A673 (cell line): ENCODE results near the gene PMEPA1. TPM values are rescaled to one million over a fixed set of nuclear protein-coding genes. Genes with fewer than 3 reads are reported as not detected.

ENCODE experiments used
- BruUV-seq: library from RNA; stranded (reverse); fragments of 400-500 nt; replicated peaks from 2 replicates; lab custom pipeline; 2021; lab: Mats Ljungman, UMichigan
- CTCF ChIA-PET: fragments of 300-600 bp; sonication (Branson Sonifier 250); formaldehyde crosslinking; loops from one replicate; lab custom pipeline; 2022; ENCODE audit warnings: antibody characterized with exemption; lab: Charles Lee
- POLR2A ChIA-PET: fragments of 300-600 bp; sonication (Branson Sonifier 250); formaldehyde crosslinking; loops from one replicate; lab custom pipeline; 2022; ENCODE audit warnings: antibody characterized with exemption; ENCODE audit not compliant: low non-redundant PET; lab: Charles Lee
- DNase-seq: peaks from one replicate; pipeline ENCODE4 v3.0.0-alpha.2; 2015; ENCODE audit warnings: low spot score
- H3K27ac ChIP-seq: fragments of 200-600 bp; sonication (generic); 2 replicates; pipeline ENCODE4 v1.5.1; 2016; ENCODE audit warnings: mixed run types, low read depth, mild to moderate bottlenecking, mixed read lengths, antibody characterized with exemption, low read length; ENCODE audit not compliant: poor library complexity, severe bottlenecking
- H3K27me3 ChIP-seq: fragments of 200-600 bp; sonication (generic); replicated peaks from 2 replicates; pipeline ENCODE4 v1.6.1; 2017; ENCODE audit warnings: mixed run types, low read depth, mild to moderate bottlenecking, mixed read lengths, antibody characterized with exemption, low read length; ENCODE audit not compliant: insufficient read depth, poor library complexity
- H3K36me3 ChIP-seq: fragments of 200-600 bp; sonication (generic); 2 replicates; pipeline ENCODE4 v1.6.1; 2016; ENCODE audit warnings: mixed run types, mild to moderate bottlenecking, mixed read lengths, antibody characterized with exemption, low read length; ENCODE audit not compliant: insufficient read depth, poor library complexity, severe bottlenecking
- H3K4me1 ChIP-seq: fragments of 200-600 bp; sonication (generic); 2 replicates; pipeline ENCODE4 v1.6.1; 2017; ENCODE audit warnings: mixed run types, mild to moderate bottlenecking, mixed read lengths, antibody characterized with exemption, low read length; ENCODE audit not compliant: insufficient read depth, poor library complexity, severe bottlenecking
- H3K4me3 ChIP-seq: fragments of 200-600 bp; sonication (generic); 2 replicates; pipeline ENCODE4 v1.5.1; 2016; ENCODE audit warnings: low read depth, mixed run types, mild to moderate bottlenecking, mixed read lengths, low read length; ENCODE audit not compliant: poor library complexity, severe bottlenecking
- H3K9me3 ChIP-seq: fragments of 200-600 bp; sonication (generic); 2 replicates; pipeline ENCODE4 v1.6.1; 2016; ENCODE audit warnings: mixed run types, low read depth, mild to moderate bottlenecking, mixed read lengths, antibody characterized with exemption, low read length; ENCODE audit not compliant: poor library complexity, severe bottlenecking
- EZH2 ChIP-seq: fragments of 200-600 bp; sonication (generic); IDR thresholded peaks from 2 replicates; pipeline ENCODE4 v1.6.1; 2017; ENCODE audit warnings: borderline replicate concordance, low read depth, mild to moderate bottlenecking, mixed read lengths, antibody characterized with exemption, low read length; ENCODE audit not compliant: poor library complexity, severe bottlenecking
- intact Hi-C: fragments of 100-400 bp; cut with micrococcal nuclease; formaldehyde crosslinking; loops from one replicate; pipeline ENCODE4 v1.10.0; 2022; ENCODE audit not compliant: unreplicated experiment
- total RNA-seq: library from RNA; stranded (reverse); gene quantifications from 2 replicates; pipeline ENCODE4 v1.2.3, GENCODE V29; 2021
- TF ChIP-seq, protein P1 (sequence below): fragments of 300-800, 200-600 bp; sonication (generic); conservative IDR thresholded peaks from 2 replicates; pipeline ENCODE4 v1.5.1; 2017; ENCODE audit warnings: low read depth, mild to moderate bottlenecking, antibody characterized with exemption, low read length, moderate library complexity, mixed read lengths

The PMEPA1 gene
- total RNA-seq, 1 experiment from 2014 or later, result 9.7 TPM

DNA sequence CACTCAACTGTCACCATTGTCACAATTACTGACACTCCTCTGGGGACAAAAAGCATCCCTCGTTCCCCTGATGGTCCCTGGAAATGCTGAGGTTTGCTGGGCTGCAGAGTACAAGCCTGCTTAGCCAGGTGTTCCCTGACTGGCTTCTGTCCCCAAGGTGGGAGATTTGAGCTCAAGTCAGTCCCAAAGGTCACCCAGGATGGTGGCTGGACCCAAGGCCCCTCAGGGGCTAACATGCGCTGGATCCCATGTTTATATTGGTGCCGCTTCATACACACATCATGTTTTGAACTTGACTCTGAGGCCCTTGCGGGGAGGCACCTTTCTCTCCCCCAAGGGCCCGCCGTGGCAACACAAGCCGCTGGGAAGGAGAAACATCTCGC, 44.2 kb downstream of the PMEPA1 start:
- no peaks in the 10 kb centered on the region for H3K36me3 ChIP-seq
- H3K27me3 ChIP-seq, result no peaks in the 10 kb centered on the region
- CTCF ChIA-PET, result interaction anchor here (0.6 kb wide), 2 partner anchors 418 to 1322 kb away, joined by 3 read pairs; no protein-coding TSS in a partner anchor
- intact Hi-C loops, result no loop called here
- H3K4me1 ChIP-seq, result peaks cover 7% of the 10 kb centered on the region
- TF ChIP-seq, protein P1, sequence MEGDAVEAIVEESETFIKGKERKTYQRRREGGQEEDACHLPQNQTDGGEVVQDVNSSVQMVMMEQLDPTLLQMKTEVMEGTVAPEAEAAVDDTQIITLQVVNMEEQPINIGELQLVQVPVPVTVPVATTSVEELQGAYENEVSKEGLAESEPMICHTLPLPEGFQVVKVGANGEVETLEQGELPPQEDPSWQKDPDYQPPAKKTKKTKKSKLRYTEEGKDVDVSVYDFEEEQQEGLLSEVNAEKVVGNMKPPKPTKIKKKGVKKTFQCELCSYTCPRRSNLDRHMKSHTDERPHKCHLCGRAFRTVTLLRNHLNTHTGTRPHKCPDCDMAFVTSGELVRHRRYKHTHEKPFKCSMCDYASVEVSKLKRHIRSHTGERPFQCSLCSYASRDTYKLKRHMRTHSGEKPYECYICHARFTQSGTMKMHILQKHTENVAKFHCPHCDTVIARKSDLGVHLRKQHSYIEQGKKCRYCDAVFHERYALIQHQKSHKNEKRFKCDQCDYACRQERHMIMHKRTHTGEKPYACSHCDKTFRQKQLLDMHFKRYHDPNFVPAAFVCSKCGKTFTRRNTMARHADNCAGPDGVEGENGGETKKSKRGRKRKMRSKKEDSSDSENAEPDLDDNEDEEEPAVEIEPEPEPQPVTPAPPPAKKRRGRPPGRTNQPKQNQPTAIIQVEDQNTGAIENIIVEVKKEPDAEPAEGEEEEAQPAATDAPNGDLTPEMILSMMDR, result no peak
- no peak for TF ChIP-seq EZH2
- POLR2A ChIA-PET, result no interaction called here
- no peak overlapping the region for H3K4me3 ChIP-seq
- BruUV-seq, result no TSS peak
- no peak overlapping the region for H3K27ac ChIP-seq
- no peaks in the 10 kb centered on the region for H3K9me3 ChIP-seq
- no peak for DNase-seq

DNA sequence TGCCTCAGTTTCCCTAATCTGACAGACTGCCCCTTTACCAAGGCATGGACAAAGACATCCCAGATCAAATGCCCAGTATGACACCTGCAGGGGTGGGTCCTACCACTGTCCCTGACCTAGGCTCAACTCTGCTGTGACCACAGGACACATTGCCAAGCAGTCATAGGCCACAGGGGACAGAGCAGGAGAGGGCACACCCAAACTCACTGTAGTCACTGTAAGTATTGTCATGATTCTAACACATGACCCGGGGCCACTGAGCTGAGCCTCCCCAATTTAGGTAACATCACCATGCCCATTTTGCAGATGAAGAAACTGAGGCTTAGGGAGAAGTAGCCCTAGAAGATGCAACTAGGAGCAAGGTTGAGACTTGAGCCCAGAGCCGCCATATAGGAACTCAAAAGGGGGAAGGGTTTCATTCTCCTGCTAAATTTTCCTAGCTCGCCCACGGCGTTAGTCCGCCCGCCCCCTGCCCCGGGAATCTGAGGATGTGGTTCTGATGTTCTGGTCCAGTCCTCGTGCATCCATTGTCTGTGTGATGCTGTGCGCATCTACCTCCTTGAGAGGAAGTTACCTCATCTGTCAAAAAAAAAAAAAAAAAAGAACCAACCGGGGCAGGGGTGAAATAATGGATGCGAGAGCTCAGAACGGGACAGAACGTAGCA, 44.8 kb downstream of the PMEPA1 start:
- ChIA-PET CTCF (interaction anchor here (0.6 kb wide), 2 partner anchors 418 to 1321 kb away, joined by 3 read pairs; no protein-coding TSS in a partner anchor), POLR2A (no interaction called here)
- H3K9me3 ChIP-seq, result no peaks in the 10 kb centered on the region
- intact Hi-C loops, result no loop called here
- H3K27ac ChIP-seq, result no peak overlapping the region
- H3K36me3 ChIP-seq, result no peaks in the 10 kb centered on the region
- no peak overlapping the region for H3K4me3 ChIP-seq
- no peak for DNase-seq
- TF ChIP-seq EZH2, result no peak
- TF ChIP-seq, protein P1, result no peak
- H3K27me3 ChIP-seq, result no peaks in the 10 kb centered on the region
- peaks cover 7% of the 10 kb centered on the region for H3K4me1 ChIP-seq
- no TSS peak for BruUV-seq

DNA sequence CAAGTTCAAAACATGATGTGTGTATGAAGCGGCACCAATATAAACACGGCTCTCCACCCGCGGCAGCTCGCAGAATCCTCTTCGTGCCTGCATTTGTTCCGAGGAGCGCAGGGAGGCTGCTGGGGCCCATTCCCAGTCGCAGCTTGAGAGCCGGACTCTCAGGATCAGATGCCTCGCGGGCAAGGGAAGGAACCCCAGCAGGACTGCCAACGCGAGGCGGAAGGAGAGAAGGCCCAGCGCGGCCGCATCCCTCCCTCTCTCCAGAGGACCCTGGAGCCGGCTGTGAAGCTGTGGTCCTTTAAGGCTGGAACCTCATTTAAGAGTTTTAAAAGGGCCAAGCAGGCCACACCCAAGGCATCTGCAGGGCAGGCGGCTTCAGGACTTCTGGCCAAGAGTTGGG, 45.3 kb downstream of the PMEPA1 start:
- H3K27me3 ChIP-seq, result no peaks in the 10 kb centered on the region
- no TSS peak for BruUV-seq
- DNase-seq, result no peak
- H3K9me3 ChIP-seq, result no peaks in the 10 kb centered on the region
- H3K4me1 ChIP-seq, result peaks cover 7% of the 10 kb centered on the region
- ChIA-PET CTCF (no interaction called here), POLR2A (no interaction called here)
- H3K4me3 ChIP-seq, result no peak overlapping the region
- no peaks in the 10 kb centered on the region for H3K36me3 ChIP-seq
- TF ChIP-seq, protein P1, result no peak
- TF ChIP-seq EZH2, result no peak
- intact Hi-C loops, result no loop called here
- H3K27ac ChIP-seq, result no peak overlapping the region
